ENCODE results near the gene SMAD3.

DNA sequence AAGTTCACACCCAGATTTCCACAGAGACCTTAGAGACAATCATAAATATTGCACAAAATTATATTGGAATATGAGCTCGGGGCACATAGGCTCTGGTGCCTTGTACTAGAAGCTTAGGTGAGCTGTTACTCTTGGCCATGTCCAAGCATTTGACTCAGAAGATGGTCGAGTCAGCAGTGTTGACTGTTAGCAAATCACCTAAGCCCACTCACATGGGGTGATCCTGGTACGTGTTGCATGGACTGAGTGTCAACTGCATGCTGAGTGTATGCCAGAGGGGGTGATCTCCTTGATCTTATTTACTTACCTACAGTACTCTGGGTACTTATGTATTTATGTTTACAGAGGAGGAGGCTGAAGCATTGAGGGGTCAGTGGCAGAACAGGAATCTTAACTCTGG lies 14.0 kb downstream of the SMAD3 start:
- TF ChIP-seq BRCA1 (IDR thresholded peaks at IDR 0.05; ENCODE audit: low read depth, low read length): no peak
- TF ChIP-seq ATF3 (IDR thresholded peaks at IDR 0.05; ENCODE audit: insufficient read depth, low read depth, low read length): no peak
- TF ChIP-seq CHD1 (IDR thresholded peaks at IDR 0.05; ENCODE audit: low read depth, low read length): no peak
- TF ChIP-seq CTCF (IDR thresholded peaks at IDR 0.05; ENCODE audit: control extremely low read depth in 1 of 3, insufficient read depth in 1 of 3, low read depth in 1 of 3, low read length in 3 of 3): no peak
- TF ChIP-seq POLR2A (IDR thresholded peaks at IDR 0.05; ENCODE audit: control extremely low read depth in 1 of 2, low read depth in 2 of 2, low read length in 2 of 2): no peak
- TF ChIP-seq, protein P1, sequence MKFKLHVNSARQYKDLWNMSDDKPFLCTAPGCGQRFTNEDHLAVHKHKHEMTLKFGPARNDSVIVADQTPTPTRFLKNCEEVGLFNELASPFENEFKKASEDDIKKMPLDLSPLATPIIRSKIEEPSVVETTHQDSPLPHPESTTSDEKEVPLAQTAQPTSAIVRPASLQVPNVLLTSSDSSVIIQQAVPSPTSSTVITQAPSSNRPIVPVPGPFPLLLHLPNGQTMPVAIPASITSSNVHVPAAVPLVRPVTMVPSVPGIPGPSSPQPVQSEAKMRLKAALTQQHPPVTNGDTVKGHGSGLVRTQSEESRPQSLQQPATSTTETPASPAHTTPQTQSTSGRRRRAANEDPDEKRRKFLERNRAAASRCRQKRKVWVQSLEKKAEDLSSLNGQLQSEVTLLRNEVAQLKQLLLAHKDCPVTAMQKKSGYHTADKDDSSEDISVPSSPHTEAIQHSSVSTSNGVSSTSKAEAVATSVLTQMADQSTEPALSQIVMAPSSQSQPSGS (IDR thresholded peaks at IDR 0.05; ENCODE audit: low read length): no peak
- TF ChIP-seq TAF1 (IDR thresholded peaks at IDR 0.05; ENCODE audit: low read depth, low read length): no peak
- TF ChIP-seq NRF1 (IDR thresholded peaks at IDR 0.05; ENCODE audit: low read depth, low read length): no peak
- no peak for TF ChIP-seq BACH1 (IDR thresholded peaks at IDR 0.05; ENCODE audit: low read length)
- TF ChIP-seq, protein P2, sequence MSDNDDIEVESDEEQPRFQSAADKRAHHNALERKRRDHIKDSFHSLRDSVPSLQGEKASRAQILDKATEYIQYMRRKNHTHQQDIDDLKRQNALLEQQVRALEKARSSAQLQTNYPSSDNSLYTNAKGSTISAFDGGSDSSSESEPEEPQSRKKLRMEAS (IDR thresholded peaks at IDR 0.05): no peak
- no peak for TF ChIP-seq TCF12 (IDR thresholded peaks at IDR 0.05; ENCODE audit: low read depth, low read length)
- no peak for TF ChIP-seq KDM4A (IDR thresholded peaks at IDR 0.05; ENCODE audit: low read depth, low read length, severe bottlenecking)
- no peak for TF ChIP-seq RFX5 (IDR thresholded peaks at IDR 0.05; ENCODE audit: borderline replicate concordance, low read depth, low read length)
- TF ChIP-seq FOSL1 (IDR thresholded peaks at IDR 0.05; ENCODE audit: insufficient read depth, low read depth, low read length): no peak

All from H1 (cell line).